WERI-Rb-1 (cell line): ENCODE results near the gene TECPR2.

Source experiments
- DNase-seq: peaks from one replicate; pipeline ENCODE4 v3.0.0-alpha.2; 2020
- H3K27ac ChIP-seq: fragments of 250-450 bp; sonication (Bioruptor Pico); 2 replicates; pipeline ENCODE4 v1.5.1; 2020; ENCODE audit warnings: mild to moderate bottlenecking, moderate library complexity
- H3K27me3 ChIP-seq: fragments of 250-450 bp; sonication (Bioruptor Pico); 2 replicates; pipeline ENCODE4 v1.5.1; 2021; ENCODE audit warnings: mild to moderate bottlenecking, low read depth, moderate library complexity; ENCODE audit not compliant: insufficient read depth, severe bottlenecking
- H3K36me3 ChIP-seq: fragments of 250-450 bp; sonication (Bioruptor Pico); 2 replicates; pipeline ENCODE4 v1.5.1; 2020; ENCODE audit warnings: mild to moderate bottlenecking, moderate library complexity
- H3K4me3 ChIP-seq: 2 replicates; pipeline ENCODE4 v1.5.1; 2011; ENCODE audit warnings: low read depth, mild to moderate bottlenecking, control low read depth, low read length
- H3K9me3 ChIP-seq: fragments of 250-450 bp; sonication (Bioruptor Pico); 2 replicates; pipeline ENCODE4 v1.5.1; 2021; ENCODE audit warnings: mild to moderate bottlenecking, moderate library complexity; ENCODE audit not compliant: severe bottlenecking
- TF ChIP-seq, protein P1 (sequence below): IDR thresholded peaks from 2 replicates; pipeline ENCODE4 v1.5.1; 2011; ENCODE audit warnings: low read depth, mild to moderate bottlenecking, control low read depth, inconsistent platforms, low read length

The TECPR2 gene

DNA sequence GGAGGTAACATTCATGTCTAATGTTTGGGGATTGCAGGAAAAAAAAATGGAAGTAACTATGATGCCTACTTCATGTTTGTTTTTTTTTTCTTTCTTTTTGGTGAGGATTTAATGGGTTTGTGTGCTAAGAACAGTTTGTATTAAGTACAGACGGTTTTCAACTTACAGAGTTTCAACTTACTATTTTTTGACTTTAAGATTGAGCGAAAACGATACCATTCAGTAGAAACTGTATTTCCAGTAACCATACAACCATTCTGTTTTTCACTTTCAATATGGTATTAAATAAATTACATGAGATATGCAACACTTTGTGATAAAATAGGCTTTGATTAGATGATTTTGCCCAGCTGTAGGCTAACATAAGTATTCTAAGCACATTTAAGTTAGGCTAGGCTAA, 10.4 kb downstream of the TECPR2 start:
- no peaks in the 10 kb centered on the region for H3K9me3 ChIP-seq
- H3K36me3 ChIP-seq: 0 out of 2 replicates have a peak, but pooled peaks cover 4% of the 10 kb centered on the region
- H3K4me3 ChIP-seq: no peak overlapping the region
- DNase-seq: no peak
- H3K27ac ChIP-seq: no peak overlapping the region
- TF ChIP-seq, protein P1, sequence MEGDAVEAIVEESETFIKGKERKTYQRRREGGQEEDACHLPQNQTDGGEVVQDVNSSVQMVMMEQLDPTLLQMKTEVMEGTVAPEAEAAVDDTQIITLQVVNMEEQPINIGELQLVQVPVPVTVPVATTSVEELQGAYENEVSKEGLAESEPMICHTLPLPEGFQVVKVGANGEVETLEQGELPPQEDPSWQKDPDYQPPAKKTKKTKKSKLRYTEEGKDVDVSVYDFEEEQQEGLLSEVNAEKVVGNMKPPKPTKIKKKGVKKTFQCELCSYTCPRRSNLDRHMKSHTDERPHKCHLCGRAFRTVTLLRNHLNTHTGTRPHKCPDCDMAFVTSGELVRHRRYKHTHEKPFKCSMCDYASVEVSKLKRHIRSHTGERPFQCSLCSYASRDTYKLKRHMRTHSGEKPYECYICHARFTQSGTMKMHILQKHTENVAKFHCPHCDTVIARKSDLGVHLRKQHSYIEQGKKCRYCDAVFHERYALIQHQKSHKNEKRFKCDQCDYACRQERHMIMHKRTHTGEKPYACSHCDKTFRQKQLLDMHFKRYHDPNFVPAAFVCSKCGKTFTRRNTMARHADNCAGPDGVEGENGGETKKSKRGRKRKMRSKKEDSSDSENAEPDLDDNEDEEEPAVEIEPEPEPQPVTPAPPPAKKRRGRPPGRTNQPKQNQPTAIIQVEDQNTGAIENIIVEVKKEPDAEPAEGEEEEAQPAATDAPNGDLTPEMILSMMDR: no peak
- H3K27me3 ChIP-seq: no peaks in the 10 kb centered on the region

DNA sequence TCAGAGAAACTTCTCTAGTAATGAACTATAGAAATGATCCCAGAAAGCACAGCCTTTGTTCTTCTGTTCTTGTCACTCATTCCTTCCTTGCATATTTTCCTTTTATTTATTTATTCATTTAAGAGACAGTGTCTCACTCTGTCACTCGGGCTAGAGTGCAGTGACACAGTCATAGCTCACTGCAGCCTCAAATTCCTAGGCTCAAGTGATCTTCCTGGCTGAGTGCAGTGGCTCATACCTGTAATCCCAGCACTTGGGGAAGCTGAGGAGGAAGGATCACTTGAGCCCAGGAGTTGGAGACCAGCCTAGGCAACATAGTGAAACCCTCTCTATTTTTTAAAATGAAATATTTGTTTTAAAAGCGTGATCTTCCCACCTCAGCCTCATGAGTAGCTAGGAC, 11.5 kb downstream of the TECPR2 start:
- TF ChIP-seq, protein P1: no peak
- H3K9me3 ChIP-seq: no peaks in the 10 kb centered on the region

DNA sequence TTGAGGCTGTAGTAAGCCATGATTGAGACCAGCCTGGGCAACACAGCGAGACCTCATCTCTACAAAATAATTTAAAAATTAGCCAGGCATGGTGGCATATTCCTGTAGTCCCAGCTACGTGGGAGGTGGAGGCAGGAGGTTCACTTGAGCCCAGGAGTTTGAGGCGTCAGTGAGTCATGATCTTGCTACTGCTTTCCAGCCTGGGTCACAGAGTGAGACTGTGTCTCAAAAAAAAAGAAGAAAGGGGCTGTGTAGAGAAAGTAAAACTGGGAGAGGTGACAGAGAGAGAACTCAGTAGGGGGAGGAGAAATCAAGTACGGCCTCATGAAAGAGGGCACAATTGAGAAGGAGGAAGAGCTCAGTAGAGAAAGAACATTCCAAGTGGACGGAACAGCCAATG, 12.4 kb downstream of the TECPR2 start:
- Histone ChIP-seq H3K27ac (no peak overlapping the region), H3K36me3 (0 out of 2 replicates have a peak, but pooled peaks cover 4% of the 10 kb centered on the region), H3K4me3 (no peak overlapping the region), H3K9me3 (no peaks in the 10 kb centered on the region), H3K27me3 (no peaks in the 10 kb centered on the region)
- DNase-seq: no peak
- TF ChIP-seq, protein P1: no peak

More for the DNA sequence above, 11.5 kb downstream of the TECPR2 start:
- DNase-seq: no peak
- no peak overlapping the region for H3K4me3 ChIP-seq
- H3K27ac ChIP-seq: no peak overlapping the region
- H3K27me3 ChIP-seq: no peaks in the 10 kb centered on the region
- H3K36me3 ChIP-seq: 0 out of 2 replicates have a peak, but pooled peaks cover 4% of the 10 kb centered on the region

DNA sequence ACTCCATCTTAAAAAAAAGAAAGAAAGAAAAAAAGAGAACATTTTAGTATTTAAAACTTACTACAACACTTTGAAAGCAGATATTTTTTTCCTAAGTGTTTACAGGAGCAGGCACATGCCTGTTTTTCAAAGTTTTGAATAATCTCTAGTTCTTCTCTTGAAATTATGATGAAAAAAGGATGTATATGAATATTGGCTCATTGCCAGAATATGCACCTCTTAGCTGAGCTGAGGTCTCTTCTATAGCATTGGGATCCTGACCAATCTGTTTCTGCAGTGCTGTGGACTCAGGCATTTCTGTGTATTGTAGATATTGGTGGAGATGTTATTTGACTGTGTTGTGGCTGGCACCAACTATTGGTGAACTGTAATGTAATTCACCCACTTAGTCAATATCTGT, 15.0 kb downstream of the TECPR2 start:
- TF ChIP-seq, protein P1: no peak
- peaks cover 4% of the 10 kb centered on the region; the same call in 1 of the 2 replicates for H3K36me3 ChIP-seq
- no peak for DNase-seq

DNA sequence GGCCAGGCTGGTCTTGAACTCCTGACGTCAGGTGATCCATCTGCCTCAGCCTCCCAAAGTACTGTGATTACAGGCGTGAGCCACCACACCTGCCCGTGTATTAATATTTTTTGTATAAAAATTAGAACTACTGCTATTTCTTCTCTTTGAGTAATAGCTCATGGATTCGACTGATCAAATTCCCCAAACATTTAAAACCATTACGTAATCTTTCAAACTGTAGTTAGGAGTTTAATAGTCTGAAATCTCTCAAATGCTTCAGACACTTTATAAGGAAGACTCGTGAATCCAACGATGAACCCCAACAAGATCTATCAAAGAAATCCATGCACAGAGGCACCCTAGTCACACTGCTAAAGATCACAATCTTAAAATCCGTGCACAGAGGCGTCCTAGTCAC, 16.1 kb downstream of the TECPR2 start:
- Histone ChIP-seq H3K9me3 (no peaks in the 10 kb centered on the region), H3K27ac (no peak overlapping the region), H3K4me3 (no peak overlapping the region), H3K27me3 (no peaks in the 10 kb centered on the region), H3K36me3 (peaks cover 4% of the 10 kb centered on the region; the same call in 1 of the 2 replicates)
- no peak for DNase-seq
- TF ChIP-seq, protein P1: no peak

More for the DNA sequence above, 15.0 kb downstream of the TECPR2 start:
- Histone ChIP-seq H3K27ac (no peak overlapping the region), H3K27me3 (no peaks in the 10 kb centered on the region), H3K9me3 (no peaks in the 10 kb centered on the region), H3K4me3 (no peak overlapping the region)

DNA sequence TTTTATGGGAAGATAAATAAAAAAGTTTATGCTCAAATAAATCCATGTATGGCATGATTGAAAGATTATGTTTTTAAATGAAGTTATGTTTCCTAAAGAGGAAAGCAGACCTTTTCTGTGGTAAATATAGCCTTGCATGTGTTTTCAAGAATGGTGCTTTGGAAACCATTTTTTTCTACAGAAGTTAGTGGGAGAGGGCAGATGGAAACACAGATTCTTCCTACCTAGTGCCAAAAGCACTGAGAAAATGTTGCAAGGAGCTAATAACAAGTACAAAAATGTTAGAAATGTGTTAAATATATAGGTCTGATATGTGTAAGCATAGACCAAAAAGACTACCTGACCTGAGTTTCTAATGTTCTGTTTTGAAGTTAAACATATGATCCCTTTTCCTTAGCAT, 24.3 kb downstream of the TECPR2 start:
- no peak for DNase-seq
- H3K4me3 ChIP-seq: no peak overlapping the region
- no peaks in the 10 kb centered on the region for H3K27me3 ChIP-seq
- no peaks in the 10 kb centered on the region; the same call in 1 of the 2 replicates for H3K36me3 ChIP-seq
- H3K27ac ChIP-seq: no peak overlapping the region
- no peaks in the 10 kb centered on the region for H3K9me3 ChIP-seq
- TF ChIP-seq, protein P1: no peak
